HepG2 (cell line): ENCODE measurements around the gene PYGB. TPM values are rescaled to one million over a fixed set of nuclear protein-coding genes. Genes with fewer than 3 reads are reported as not detected.

Experiments used
- CBX1 ChIP-seq: IDR thresholded peaks from one replicate; pipeline ENCODE4 v1.6.1; 2016; ENCODE audit warnings: antibody characterized with exemption, low read depth
- EZH2 ChIP-seq: conservative IDR thresholded peaks from 2 replicates; pipeline ENCODE4 v1.6.1; 2012; ENCODE audit warnings: mild to moderate bottlenecking, low read depth, low read length, moderate library complexity
- HNF1A ChIP-seq, 2 experiments: sonication (generic) in 1 of 2; formaldehyde crosslinking in 1 of 2; IDR thresholded peaks; 2 replicates each; pipeline versions ENCODE4 v1.4.0 to v1.6.1; 2016 to 2020; ENCODE audit warnings: borderline replicate concordance in 1 of 2, low read depth in 1 of 2, mild to moderate bottlenecking in 1 of 2, missing genetic modification reagents in 1 of 2
- KMT2A ChIP-seq: sonication (generic); formaldehyde crosslinking; IDR thresholded peaks from 2 replicates; pipeline ENCODE4 v1.4.0; 2020; ENCODE audit warnings: missing genetic modification reagents
- KMT2B ChIP-seq: IDR thresholded peaks from 2 replicates; pipeline ENCODE4 v1.6.1; 2016; ENCODE audit warnings: missing genetic modification reagents, missing compliant biosample characterization
- MAFK ChIP-seq, 2 experiments: IDR thresholded peaks in 1 of 2; conservative IDR thresholded peaks in 1 of 2; 2 replicates each; pipeline ENCODE4 v1.6.1; 2011; ENCODE audit warnings: improper control_type of control experiment in 2 of 2, low read length in 2 of 2
- MNT ChIP-seq: fragments of 450-650 bp; IDR thresholded peaks from 2 replicates; pipeline ENCODE4 v1.6.1; 2016
- TEAD3 ChIP-seq: optimal IDR thresholded peaks from 2 replicates; pipeline ENCODE3; 2016; ENCODE audit warnings: borderline replicate concordance
- TFAP4 ChIP-seq: sonication (generic); IDR thresholded peaks from 2 replicates; pipeline ENCODE4 v1.6.1; 2016; ENCODE audit warnings: low read depth, borderline replicate concordance
- THAP11 ChIP-seq: IDR thresholded peaks from 2 replicates; pipeline ENCODE4 v1.6.1; 2016; ENCODE audit warnings: missing biosample characterization, missing genetic modification reagents
- ZMAT5 ChIP-seq: sonication (generic); formaldehyde crosslinking; IDR thresholded peaks from 2 replicates; pipeline ENCODE4 v1.5.0; 2020; ENCODE audit warnings: mild to moderate bottlenecking, low read depth, missing genetic modification reagents, borderline replicate concordance
- ZMYM3 ChIP-seq: sonication (generic); formaldehyde crosslinking; IDR thresholded peaks from 2 replicates; pipeline ENCODE4 v1.5.1; 2020; ENCODE audit warnings: mild to moderate bottlenecking, missing genetic modification reagents
- ZNF232 ChIP-seq: sonication (generic); formaldehyde crosslinking; IDR thresholded peaks from 2 replicates; pipeline ENCODE4 v1.4.0; 2020; ENCODE audit warnings: missing genetic modification reagents, borderline replicate concordance
- ZNF256 ChIP-seq: sonication (generic); formaldehyde crosslinking; conservative IDR thresholded peaks from 2 replicates; pipeline ENCODE4 v1.4.0; 2020; ENCODE audit warnings: missing genetic modification reagents
- ZNF333 ChIP-seq: sonication (generic); formaldehyde crosslinking; IDR thresholded peaks from 2 replicates; pipeline ENCODE4 v1.4.0; 2020; ENCODE audit warnings: mild to moderate bottlenecking, missing genetic modification reagents, borderline replicate concordance
- ZNF569 ChIP-seq: sonication (generic); formaldehyde crosslinking; IDR thresholded peaks from 2 replicates; pipeline ENCODE4 v1.5.0; 2020; ENCODE audit warnings: mild to moderate bottlenecking, missing genetic modification reagents, moderate library complexity, borderline replicate concordance
- ZNF768 ChIP-seq: sonication (generic); formaldehyde crosslinking; IDR thresholded peaks from 2 replicates; pipeline ENCODE4 v1.4.0; 2020; ENCODE audit warnings: missing genetic modification reagents
- ZNF839 ChIP-seq: sonication (generic); formaldehyde crosslinking; IDR thresholded peaks from 2 replicates; pipeline ENCODE4 v1.4.0; 2020; ENCODE audit warnings: missing genetic modification reagents, mild to moderate bottlenecking, borderline replicate concordance
- polyA plus RNA-seq, 8 experiments: library from polyadenylated mRNA; depleted of rRNA in 3 of 8; stranded (reverse) in 7 of 8; unstranded in 1 of 8; fragments of >200 nt; fragmentation: Illumina TruSeq in 4 of 8; extraction: Trizol in 4 of 8; gene quantifications; 2 replicates each; pipeline versions ENCODE4 v1.2.1 to v1.2.3, GENCODE V29; 2011 to 2016; ENCODE audit warnings: low read depth in 4 of 8, missing spikeins in 1 of 8, mixed read lengths in 1 of 8; ENCODE audit not compliant: insufficient read depth in 1 of 8
- total RNA-seq, 5 experiments: library from RNA; depleted of rRNA; stranded (reverse); fragments of >200 nt; fragmentation: Illumina TruSeq; extraction: Trizol; gene quantifications; 2 replicates each; pipeline ENCODE4 v1.2.3, GENCODE V29; 2016; ENCODE audit warnings: low read depth in 1 of 5

Gene PYGB
- total and polyA plus RNA-seq, 2 of the 13 experiments (the other 11 are each of a cell fraction or from before 2014, with no cell fraction given) = 24.2 to 86.3 TPM

GRCh38 chr20:25336561-25337422 is 88.9 kb downstream of the PYGB start (continued):
- TF ChIP-seq HNF1A (IDR thresholded peaks at IDR 0.05; ENCODE audit: low read depth) (no peak), HNF1A (CRISPR knock-in tag; IDR thresholded peaks at IDR 0.05; ENCODE audit: borderline replicate concordance) (no peak), ZNF839 (CRISPR knock-in tag) (peak; percentile 49; the same call in 1 of the 2 replicates), EZH2 (no peak), TFAP4 (no peak), ZNF569 (no peak), MAFK (conservative IDR thresholded peaks at IDR 0.05 in 1 of 2, IDR thresholded peaks at IDR 0.05 in 1 of 2; ENCODE audit: low read length in 2 of 2) (no peak), KMT2A (CRISPR knock-in tag) (0 out of 2 replicates have a peak, but pooled peaks have one; percentile 30), ZNF256 (CRISPR knock-in tag) (no peak), CBX1 (no peak), KMT2B (CRISPR knock-in tag) (0 out of 2 replicates have a peak, but pooled peaks have one; percentile 11), ZNF232 (no peak), TEAD3 (CRISPR knock-in tag) (peak; percentile 50), ZMAT5 (peak; percentile 20; the same call in 1 of the 2 replicates), ZNF768 (0 out of 2 replicates have a peak, but pooled peaks have one; percentile 13), ZNF333 (CRISPR knock-in tag) (no peak), THAP11 (no peak), MNT (no peak), ZMYM3 (CRISPR knock-in tag) (peak; percentile 10; the same call in 1 of the 2 replicates)
